ENCODE data around the gene PCDHA11.

- no peak for TF ChIP-seq POLR2A (IDR thresholded peaks at IDR 0.05; ENCODE audit: extremely low read depth, insufficient read length)
- TF ChIP-seq CTCF (IDR thresholded peaks at IDR 0.05; ENCODE audit: low read depth, low read length) = no peak
Observed at GRCh38 chr5:140857987-140858240, 10.8 kb upstream of the PCDHA11 start.

All from NB4 (cell line).